ENCODE measurements around the gene TMEM217. TPM values are rescaled to one million over a fixed set of nuclear protein-coding genes. Genes with fewer than 3 reads are reported as not detected.

The TMEM217 gene
- polyA plus RNA-seq, 1 of the 3 experiments (the other 2 are of a cell fraction) = 1.5 TPM

GRCh38 chr6:37302086-37302686 is 44.2 kb upstream of the TMEM217 start:
- peaks cover 0 to 2% of the 10 kb centered on the region in 2 experiments; a peak in 1 of 4 replicates for H3K4me1 ChIP-seq (ENCODE audit: control insufficient read depth in 1 of 2, insufficient read depth in 2 of 2, low read depth in 1 of 2, low read length in 1 of 2)
- H3K27ac ChIP-seq (ENCODE audit: low read depth in 2 of 2, low read length in 1 of 2) = no peak overlapping the region
- no peaks in the 10 kb centered on the region for H4K20me1 ChIP-seq (ENCODE audit: insufficient read depth)
- TF ChIP-seq CTCF (IDR thresholded peaks at IDR 0.05) (no peak), FOXM1 (IDR thresholded peaks at IDR 0.05; ENCODE audit: low read depth) (no peak), GATA2 (CRISPR knock-in tag; IDR thresholded peaks at IDR 0.05) (no peak), GABPA (IDR thresholded peaks at IDR 0.05; ENCODE audit: low read depth) (no peak), JUND (IDR thresholded peaks at IDR 0.05) (no peak), YY1 (IDR thresholded peaks at IDR 0.05; ENCODE audit: low read depth) (no peak)
- TF ChIP-seq, protein P1, sequence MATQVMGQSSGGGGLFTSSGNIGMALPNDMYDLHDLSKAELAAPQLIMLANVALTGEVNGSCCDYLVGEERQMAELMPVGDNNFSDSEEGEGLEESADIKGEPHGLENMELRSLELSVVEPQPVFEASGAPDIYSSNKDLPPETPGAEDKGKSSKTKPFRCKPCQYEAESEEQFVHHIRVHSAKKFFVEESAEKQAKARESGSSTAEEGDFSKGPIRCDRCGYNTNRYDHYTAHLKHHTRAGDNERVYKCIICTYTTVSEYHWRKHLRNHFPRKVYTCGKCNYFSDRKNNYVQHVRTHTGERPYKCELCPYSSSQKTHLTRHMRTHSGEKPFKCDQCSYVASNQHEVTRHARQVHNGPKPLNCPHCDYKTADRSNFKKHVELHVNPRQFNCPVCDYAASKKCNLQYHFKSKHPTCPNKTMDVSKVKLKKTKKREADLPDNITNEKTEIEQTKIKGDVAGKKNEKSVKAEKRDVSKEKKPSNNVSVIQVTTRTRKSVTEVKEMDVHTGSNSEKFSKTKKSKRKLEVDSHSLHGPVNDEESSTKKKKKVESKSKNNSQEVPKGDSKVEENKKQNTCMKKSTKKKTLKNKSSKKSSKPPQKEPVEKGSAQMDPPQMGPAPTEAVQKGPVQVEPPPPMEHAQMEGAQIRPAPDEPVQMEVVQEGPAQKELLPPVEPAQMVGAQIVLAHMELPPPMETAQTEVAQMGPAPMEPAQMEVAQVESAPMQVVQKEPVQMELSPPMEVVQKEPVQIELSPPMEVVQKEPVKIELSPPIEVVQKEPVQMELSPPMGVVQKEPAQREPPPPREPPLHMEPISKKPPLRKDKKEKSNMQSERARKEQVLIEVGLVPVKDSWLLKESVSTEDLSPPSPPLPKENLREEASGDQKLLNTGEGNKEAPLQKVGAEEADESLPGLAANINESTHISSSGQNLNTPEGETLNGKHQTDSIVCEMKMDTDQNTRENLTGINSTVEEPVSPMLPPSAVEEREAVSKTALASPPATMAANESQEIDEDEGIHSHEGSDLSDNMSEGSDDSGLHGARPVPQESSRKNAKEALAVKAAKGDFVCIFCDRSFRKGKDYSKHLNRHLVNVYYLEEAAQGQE (IDR thresholded peaks at IDR 0.05; ENCODE audit: low read depth, low read length) = no peak
- H2AFZ ChIP-seq (ENCODE audit: low read depth) = no peak overlapping the region
- ChIA-PET CTCF (interaction anchor here (0.8 to 5.9 kb wide), 5 partner anchors 12 to 399 kb away, joined by 3 to 43 read pairs (median 6); no protein-coding TSS in a partner anchor), POLR2A (no interaction called here)
- 100% methylated on average over 1 of the region's 1 CpG for WGBS (ENCODE audit: low lambda C conversion rate)
- peaks cover 24 to 32% of the 10 kb centered on the region in 2 experiments for H3K36me3 ChIP-seq (replicated peaks in 1 of 2; ENCODE audit: control insufficient read depth in 1 of 2, insufficient read depth in 2 of 2, low read length in 1 of 2)
- H3F3A ChIP-seq (replicated peaks; ENCODE audit: insufficient read depth) = no peaks in the 10 kb centered on the region
- H3K9me3 ChIP-seq = no peaks in the 10 kb centered on the region
- H3K27me3 ChIP-seq (ENCODE audit: insufficient read depth) = no peaks in the 10 kb centered on the region
- no peak overlapping the region for H3K4me3 ChIP-seq (ENCODE audit: low read depth in 2 of 2, low read length in 1 of 2)
- no peak for DNase-seq
- no peak overlapping the region for H3K9ac ChIP-seq
- no peak overlapping the region for H3K4me2 ChIP-seq
- no peaks in the 10 kb centered on the region for H3K79me2 ChIP-seq (ENCODE audit: insufficient read depth)
- no peaks in the 10 kb centered on the region for H3K9me2 ChIP-seq

- DNase-seq = no peak
- Histone ChIP-seq H2AFZ (ENCODE audit: low read depth) (no peak overlapping the region), H3K27me3 (ENCODE audit: insufficient read depth) (no peaks in the 10 kb centered on the region), H3K9me3 (no peaks in the 10 kb centered on the region), H3K4me1 (ENCODE audit: control insufficient read depth in 1 of 2, insufficient read depth in 2 of 2, low read depth in 1 of 2, low read length in 1 of 2) (peaks cover 0 to 2% of the 10 kb centered on the region in 2 experiments; a peak in 1 of 4 replicates), H3K4me2 (no peak overlapping the region), H3K79me2 (ENCODE audit: insufficient read depth) (no peaks in the 10 kb centered on the region), H3K9ac (no peak overlapping the region), H3K9me2 (no peaks in the 10 kb centered on the region), H4K20me1 (ENCODE audit: insufficient read depth) (no peaks in the 10 kb centered on the region), H3K36me3 (replicated peaks in 1 of 2; ENCODE audit: control insufficient read depth in 1 of 2, insufficient read depth in 2 of 2, low read length in 1 of 2) (peaks cover 22 to 36% of the 10 kb centered on the region in 2 experiments), H3K4me3 (ENCODE audit: low read depth in 2 of 2, low read length in 1 of 2) (no peak overlapping the region), H3F3A (replicated peaks; ENCODE audit: insufficient read depth) (no peaks in the 10 kb centered on the region), H3K27ac (ENCODE audit: low read depth in 2 of 2, low read length in 1 of 2) (no peak overlapping the region)
- 94% methylated on average over 4 of the region's 4 CpGs for WGBS (ENCODE audit: low lambda C conversion rate)
- CTCF ChIA-PET = interaction anchor here (0.9 kb wide), 1 partner anchor 26 kb away, joined by 3 read pairs; no protein-coding TSS in a partner anchor
- TF ChIP-seq RFX5 (IDR thresholded peaks at IDR 0.05; ENCODE audit: low read length) = no peak
- TF ChIP-seq RXRA (IDR thresholded peaks at IDR 0.05; ENCODE audit: borderline replicate concordance, low read depth) = no peak
- TF ChIP-seq, protein P2, sequence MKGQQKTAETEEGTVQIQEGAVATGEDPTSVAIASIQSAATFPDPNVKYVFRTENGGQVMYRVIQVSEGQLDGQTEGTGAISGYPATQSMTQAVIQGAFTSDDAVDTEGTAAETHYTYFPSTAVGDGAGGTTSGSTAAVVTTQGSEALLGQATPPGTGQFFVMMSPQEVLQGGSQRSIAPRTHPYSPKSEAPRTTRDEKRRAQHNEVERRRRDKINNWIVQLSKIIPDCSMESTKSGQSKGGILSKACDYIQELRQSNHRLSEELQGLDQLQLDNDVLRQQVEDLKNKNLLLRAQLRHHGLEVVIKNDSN (IDR thresholded peaks at IDR 0.05; ENCODE audit: borderline replicate concordance, low read depth) = no peak
- TF ChIP-seq FOSL2 (IDR thresholded peaks at IDR 0.05; ENCODE audit: borderline replicate concordance, low read depth) = no peak
- no peak for TF ChIP-seq CHD2 (IDR thresholded peaks at IDR 0.05; ENCODE audit: low read length, partially characterized antibody)
- TF ChIP-seq MAX (IDR thresholded peaks at IDR 0.05; ENCODE audit: low read depth) = no peak
- no peak for TF ChIP-seq ELF1 (IDR thresholded peaks at IDR 0.05)
- TF ChIP-seq GABPA (IDR thresholded peaks at IDR 0.05; ENCODE audit: low read depth) = no peak
- TF ChIP-seq YY1 (IDR thresholded peaks at IDR 0.05; ENCODE audit: low read depth) = no peak
- TF ChIP-seq MXI1 (IDR thresholded peaks at IDR 0.05; ENCODE audit: low read depth, low read length) = no peak
- POLR2A ChIA-PET = no interaction called here
Observed at GRCh38 chr6:37299990-37300389, 42.0 kb upstream of the TMEM217 start.

All from SK-N-SH (cell line).